Activated naive CD8-positive, alpha-beta T cell treated with anti-CD3 and anti-CD28 coated beads, Interleukin-2, amount 10 ng/mL, durations not matched to agents 7 days and 5 days (primary cell): ENCODE data around the gene CLDND1. TPM values are rescaled to one million over a fixed set of nuclear protein-coding genes. Genes with fewer than 3 reads are reported as not detected.
A peak's percentile ranks its signal among the peaks of the same experiment; 100 is the strongest.
"Not testable (repeated sequence)": the region's sequence is repeated elsewhere in the genome, so short reads cannot be mapped to it uniquely, and the experiment has no call there.

Source experiments
- ATAC-seq: fragments of 150-1000 bp; cut with Tn5 transposase; one replicate; pipeline ENCODE4 v1.10.0; 2021; ENCODE audit warnings: low read depth, moderate library complexity
- POLR2A ChIA-PET: fragments of 350-600 bp; sonication (Branson Sonifier 250); formaldehyde crosslinking; loops from one replicate; lab custom pipeline; 2021; ENCODE audit warnings: antibody characterized with exemption; lab: Charles Lee
- DNase-seq: peaks from one replicate; pipeline ENCODE4 v3.0.0; 2021
- H3K27ac Mint-ChIP-seq: one replicate; pipeline ENCODE4 v1.8.0; 2022; ENCODE audit warnings: mild to moderate bottlenecking, mixed read lengths
- H3K27me3 Mint-ChIP-seq: one replicate; pipeline ENCODE4 v1.8.0; 2022; ENCODE audit warnings: mild to moderate bottlenecking, moderate library complexity, mixed read lengths
- H3K36me3 Mint-ChIP-seq: one replicate; pipeline ENCODE4 v1.8.0; 2021; ENCODE audit warnings: mild to moderate bottlenecking, mixed read lengths
- H3K4me1 Mint-ChIP-seq: one replicate; pipeline ENCODE4 v1.8.0; 2021; ENCODE audit warnings: mixed read lengths
- H3K4me3 Mint-ChIP-seq: one replicate; pipeline ENCODE4 v1.8.0; 2022; ENCODE audit warnings: mild to moderate bottlenecking, moderate library complexity, mixed read lengths
- H3K9me3 Mint-ChIP-seq: one replicate; pipeline ENCODE4 v1.8.0; 2021; ENCODE audit warnings: mixed read lengths
- total RNA-seq, 2 experiments: library from RNA; stranded (reverse); gene quantifications; one replicate each; pipeline ENCODE4 v1.2.3, GENCODE V29; 2021

CLDND1 gene
- total RNA-seq = 100 to 1,000 TPM; 534 to 542 TPM

GRCh38 chr3:98522544-98523281 lies at the start of gene CLDND1:
Gene CLDND1, minus strand, starts transcription at chr3:98522902. Its CDS starts 1,478 bp downstream, at chr3:98521424.
- Mint-ChIP-seq H3K36me3 (peaks cover 71% of the 10 kb centered on the region), H3K27ac (peak within 1 kb of the TSS; percentile 99), H3K27me3 (no peaks in the 10 kb centered on the region), H3K9me3 (peaks cover 3% of the 10 kb centered on the region), H3K4me1 (peaks cover 48% of the 10 kb centered on the region), H3K4me3 (peak within 1 kb of the TSS; percentile 99)
- POLR2A ChIA-PET = interaction anchor here (0.7 to 6.0 kb wide), 20 partner anchors 8 to 483 kb away, joined by 3 to 92 read pairs (median 9); partner anchors contain the start of genes CPOX and GPR15
- ATAC-seq (peak; percentile 95), DNase-seq (peak; percentile 93)

- peak overlapping the region; percentile 2 for H3K4me3 Mint-ChIP-seq
- peaks cover 64% of the 10 kb centered on the region for H3K4me1 Mint-ChIP-seq
- peaks cover 3% of the 10 kb centered on the region for H3K9me3 Mint-ChIP-seq
- DNase-seq (no peak), ATAC-seq (no peak)
- H3K36me3 Mint-ChIP-seq = peaks cover 18% of the 10 kb centered on the region
- POLR2A ChIA-PET = interaction anchor here (1.7 kb wide), 1 partner anchor 46 kb away, joined by 9 read pairs; the partner anchor contains the start of gene CLDND1
- H3K27me3 Mint-ChIP-seq = no peaks in the 10 kb centered on the region
- peak overlapping the region; percentile 75 for H3K27ac Mint-ChIP-seq
Observed at GRCh38 chr3:98568402-98568801, 45.7 kb upstream of the CLDND1 start.

GRCh38 chr3:98567666-98568270 lies 45.1 kb upstream of the CLDND1 start:
- H3K36me3 Mint-ChIP-seq = peaks cover 18% of the 10 kb centered on the region
- H3K4me1 Mint-ChIP-seq = peaks cover 65% of the 10 kb centered on the region
- H3K9me3 Mint-ChIP-seq = peaks cover 3% of the 10 kb centered on the region
- POLR2A ChIA-PET = interaction anchor here (1.7 to 5.1 kb wide), 3 partner anchors 13 to 45 kb away, joined by 9 to 74 read pairs (median 23); partner anchors contain the start of genes CLDND1 and CPOX
- H3K27me3 Mint-ChIP-seq = no peaks in the 10 kb centered on the region
- H3K27ac Mint-ChIP-seq = peak overlapping the region; percentile 75
- peak overlapping the region; percentile 67 for H3K4me3 Mint-ChIP-seq
- ATAC-seq = peak; percentile 24
- DNase-seq = no peak

GRCh38 chr3:98565843-98566242 lies 43.1 kb upstream of the CLDND1 start:
- POLR2A ChIA-PET = interaction anchor here (0.9 to 5.7 kb wide), 12 partner anchors 11 to 114 kb away, joined by 3 to 75 read pairs (median 10); partner anchors contain the start of genes CLDND1 and CPOX
- Mint-ChIP-seq H3K27me3 (no peaks in the 10 kb centered on the region), H3K4me3 (peak overlapping the region; percentile 74), H3K36me3 (peaks cover 14% of the 10 kb centered on the region), H3K4me1 (peaks cover 62% of the 10 kb centered on the region), H3K9me3 (peaks cover 3% of the 10 kb centered on the region), H3K27ac (peak overlapping the region; percentile 88)
- no peak for ATAC-seq
- no peak for DNase-seq

GRCh38 chr3:98565237-98565643 lies 42.5 kb upstream of the CLDND1 start:
- peak overlapping the region; percentile 74 for H3K4me3 Mint-ChIP-seq
- H3K4me1 Mint-ChIP-seq = peaks cover 67% of the 10 kb centered on the region
- DNase-seq (no peak), ATAC-seq (no peak)
- POLR2A ChIA-PET = interaction anchor here (0.9 to 5.7 kb wide), 12 partner anchors 10 to 113 kb away, joined by 3 to 75 read pairs (median 10); partner anchors contain the start of genes CLDND1, CPOX and GPR15
- H3K27me3 Mint-ChIP-seq = no peaks in the 10 kb centered on the region
- H3K9me3 Mint-ChIP-seq = peaks cover 3% of the 10 kb centered on the region
- H3K36me3 Mint-ChIP-seq = peaks cover 14% of the 10 kb centered on the region
- H3K27ac Mint-ChIP-seq = peak overlapping the region; percentile 88

- Mint-ChIP-seq H3K36me3 (peaks cover 15% of the 10 kb centered on the region), H3K27me3 (no peaks in the 10 kb centered on the region), H3K4me1 (peaks cover 65% of the 10 kb centered on the region), H3K4me3 (peak overlapping the region; percentile 89), H3K27ac (peak overlapping the region; percentile 99), H3K9me3 (peaks cover 1% of the 10 kb centered on the region)
- peak; percentile 80 for ATAC-seq
- POLR2A ChIA-PET = interaction anchor here (0.6 to 5.7 kb wide), 15 partner anchors 8 to 743 kb away, joined by 3 to 75 read pairs (median 9); partner anchors contain the start of genes CLDND1, CPOX and GPR15
- peak; percentile 51 for DNase-seq
Observed at GRCh38 chr3:98564282-98565005, 41.7 kb upstream of the CLDND1 start.

- Mint-ChIP-seq H3K36me3 (peaks cover 9% of the 10 kb centered on the region), H3K9me3 (peaks cover 1% of the 10 kb centered on the region), H3K27me3 (no peaks in the 10 kb centered on the region), H3K4me3 (peak overlapping the region; percentile 89), H3K27ac (peak overlapping the region; percentile 99), H3K4me1 (peaks cover 70% of the 10 kb centered on the region)
- DNase-seq = no peak
- POLR2A ChIA-PET = interaction anchor here (0.6 to 5.7 kb wide), 13 partner anchors 9 to 743 kb away, joined by 3 to 75 read pairs (median 7); partner anchors contain the start of genes CLDND1, CPOX and GPR15
- peak; percentile 6 for ATAC-seq
Observed at GRCh38 chr3:98563661-98564281, 41.1 kb upstream of the CLDND1 start.

GRCh38 chr3:98561727-98562521 lies 39.2 kb upstream of the CLDND1 start:
- POLR2A ChIA-PET = interaction anchor here (1.0 to 5.7 kb wide), 6 partner anchors 9 to 39 kb away, joined by 3 to 75 read pairs (median 4); partner anchors contain the start of genes CLDND1 and CPOX
- Mint-ChIP-seq H3K9me3 (no peaks in the 10 kb centered on the region), H3K27me3 (no peaks in the 10 kb centered on the region), H3K4me3 (peak overlapping the region; percentile 43), H3K4me1 (peaks cover 72% of the 10 kb centered on the region), H3K36me3 (peaks cover 7% of the 10 kb centered on the region), H3K27ac (peak overlapping the region; percentile 77)
- DNase-seq (no peak), ATAC-seq (peak; percentile 21)

GRCh38 chr3:98560911-98561310 lies 38.2 kb upstream of the CLDND1 start:
- H3K27me3 Mint-ChIP-seq = no peaks in the 10 kb centered on the region
- ATAC-seq = no peak
- POLR2A ChIA-PET = no interaction called here
- H3K27ac Mint-ChIP-seq = peak overlapping the region; percentile 77
- no peaks in the 10 kb centered on the region for H3K9me3 Mint-ChIP-seq
- no peak for DNase-seq
- peaks cover 4% of the 10 kb centered on the region for H3K36me3 Mint-ChIP-seq
- H3K4me1 Mint-ChIP-seq = peaks cover 70% of the 10 kb centered on the region
- peak overlapping the region; percentile 28 for H3K4me3 Mint-ChIP-seq

GRCh38 chr3:98559769-98560168 lies 37.1 kb upstream of the CLDND1 start:
- H3K27ac Mint-ChIP-seq, H3K27me3 Mint-ChIP-seq, ATAC-seq, DNase-seq, H3K36me3 Mint-ChIP-seq, H3K9me3 Mint-ChIP-seq, H3K4me3 Mint-ChIP-seq: not testable (repeated sequence)
- peaks cover 66% of the 10 kb centered on the region for H3K4me1 Mint-ChIP-seq
- POLR2A ChIA-PET = interaction anchor here (0.6 to 5.2 kb wide), 2 partner anchors 21 to 39 kb away, joined by 6 to 92 read pairs; partner anchors contain the start of gene CLDND1

GRCh38 chr3:98558100-98558827 lies 35.6 kb upstream of the CLDND1 start:
- POLR2A ChIA-PET = interaction anchor here (0.7 to 5.2 kb wide), 8 partner anchors 12 to 198 kb away, joined by 3 to 92 read pairs (median 6); partner anchors contain the start of genes CLDND1 and CPOX
- no peak for ATAC-seq
- no peaks in the 10 kb centered on the region for H3K27me3 Mint-ChIP-seq
- peak overlapping the region; percentile 93 for H3K27ac Mint-ChIP-seq
- peak overlapping the region; percentile 91 for H3K4me3 Mint-ChIP-seq
- no peak for DNase-seq
- no peaks in the 10 kb centered on the region for H3K9me3 Mint-ChIP-seq
- peaks cover 12% of the 10 kb centered on the region for H3K36me3 Mint-ChIP-seq
- peaks cover 64% of the 10 kb centered on the region for H3K4me1 Mint-ChIP-seq
